Natural killer cell (primary cell): ENCODE results near the gene GPR26. TPM values are rescaled to one million over a fixed set of nuclear protein-coding genes. Genes with fewer than 3 reads are reported as not detected.

Experiments
- ATAC-seq, 3 donors: fragments of 150-1000 bp in 2 of 3; fragments of 200-7000 bp in 1 of 3; cut with Tn5 transposase; 1 replicate in 1 of 3; 2 replicates in 2 of 3; pipeline ENCODE4 v1.10.0; 2021; ENCODE audit warnings: mild to moderate bottlenecking in 2 of 3, moderate library complexity in 2 of 3
- DNase-seq, 2 donors: peaks; one replicate each; pipeline versions ENCODE4 v3.0.0 to v3.0.0-alpha.2; 2013 to 2021; ENCODE audit warnings: mixed read lengths in 1 of 2
- H3K27ac ChIP-seq: one replicate; pipeline ENCODE4 v1.5.1; 2013; ENCODE audit warnings: mild to moderate bottlenecking, low read length
- H3K27me3 ChIP-seq: one replicate; pipeline ENCODE4 v1.6.1; 2013; ENCODE audit warnings: low read length; ENCODE audit not compliant: control insufficient read depth, insufficient read depth
- H3K36me3 ChIP-seq: one replicate; pipeline ENCODE4 v1.6.1; 2013; ENCODE audit warnings: low read length; ENCODE audit not compliant: control insufficient read depth, insufficient read depth
- H3K4me1 ChIP-seq: one replicate; pipeline ENCODE4 v1.6.1; 2013; ENCODE audit warnings: low read length; ENCODE audit not compliant: control insufficient read depth, insufficient read depth
- H3K4me3 ChIP-seq: one replicate; pipeline ENCODE4 v1.5.1; 2013; ENCODE audit warnings: low read length
- H3K9me3 ChIP-seq: one replicate; pipeline ENCODE4 v1.6.1; 2013; ENCODE audit warnings: low read length; ENCODE audit not compliant: control insufficient read depth, insufficient read depth
- H3K27ac Mint-ChIP-seq, 2 donors: one replicate each; pipeline ENCODE4 v1.8.0; 2022; ENCODE audit warnings: mild to moderate bottlenecking in 2 of 2, mixed read lengths in 2 of 2, moderate library complexity in 1 of 2
- H3K27me3 Mint-ChIP-seq, 2 donors: one replicate each; pipeline ENCODE4 v1.8.0; 2022; ENCODE audit warnings: low read depth in 2 of 2, mixed read lengths in 2 of 2
- H3K36me3 Mint-ChIP-seq: one replicate; pipeline ENCODE4 v1.8.0; 2022; ENCODE audit warnings: mixed read lengths
- H3K4me1 Mint-ChIP-seq, 2 donors: one replicate each; pipeline ENCODE4 v1.8.0; 2022; ENCODE audit warnings: mixed read lengths in 2 of 2
- H3K4me3 Mint-ChIP-seq: one replicate; pipeline ENCODE4 v1.8.0; 2022; ENCODE audit warnings: mild to moderate bottlenecking, moderate library complexity, mixed read lengths
- H3K9me3 Mint-ChIP-seq, 2 donors: one replicate each; pipeline ENCODE4 v1.8.0; 2022; ENCODE audit warnings: mixed read lengths in 2 of 2
- WGBS: methylation state at CpG from one replicate; pipeline ENCODE4 v1.1.7; 2013; ENCODE audit warnings: missing lambda C conversion rate; ENCODE audit not compliant: insufficient coverage; 5-methylcytosine and 5-hydroxymethylcytosine counted together
- intact Hi-C: fragments of 100-400 bp; cut with micrococcal nuclease; formaldehyde crosslinking; loops from one replicate; pipeline ENCODE4 v1.14.2; 2022
- total RNA-seq, 4 donors: library from RNA; stranded (reverse); fragments of 120-200 nt in 1 of 4; gene quantifications; one replicate each; pipeline versions ENCODE4 v1.2.3 to v1.2.4, GENCODE V29; 2013 to 2022
- TF ChIP-seq, protein P1 (sequence below): fragments of 200-600 bp; IDR thresholded peaks from one replicate; pipeline ENCODE4 v1.8.0; 2022; ENCODE audit warnings: antibody characterized with exemption

The GPR26 gene
- total RNA-seq, 3 donors from 2014 or later (not counting 1 experiment from before 2014, with no cell fraction given), result not detected

DNA sequence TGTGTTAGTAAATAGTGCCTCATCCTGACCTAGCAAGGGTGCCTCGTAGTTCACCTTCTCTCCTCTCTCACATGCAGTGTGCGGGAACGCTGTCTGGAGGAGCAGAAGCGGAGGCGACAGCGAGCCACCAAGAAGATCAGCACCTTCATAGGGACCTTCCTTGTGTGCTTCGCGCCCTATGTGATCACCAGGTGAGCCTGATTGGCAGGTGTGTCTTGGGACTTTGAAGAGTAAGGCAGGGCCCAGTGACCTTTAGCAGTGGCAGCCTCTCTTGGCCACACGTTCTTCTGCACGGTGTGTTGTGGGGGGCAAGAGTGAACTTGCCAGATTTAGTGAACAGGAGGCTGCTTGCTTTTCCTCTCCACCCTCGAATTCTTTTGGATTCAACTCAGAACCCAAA, 8.6 kb downstream of the GPR26 start:
- no peaks in the 10 kb centered on the region for H3K9me3 Mint-ChIP-seq
- H3K27ac Mint-ChIP-seq, result no peak overlapping the region
- no peak overlapping the region for H3K27ac ChIP-seq
- intact Hi-C loops, result no loop called here
- 85% methylated on average over 10 of the region's 11 CpGs for WGBS
- no peak overlapping the region for H3K4me3 ChIP-seq
- no peak for ATAC-seq
- TF ChIP-seq, protein P1, sequence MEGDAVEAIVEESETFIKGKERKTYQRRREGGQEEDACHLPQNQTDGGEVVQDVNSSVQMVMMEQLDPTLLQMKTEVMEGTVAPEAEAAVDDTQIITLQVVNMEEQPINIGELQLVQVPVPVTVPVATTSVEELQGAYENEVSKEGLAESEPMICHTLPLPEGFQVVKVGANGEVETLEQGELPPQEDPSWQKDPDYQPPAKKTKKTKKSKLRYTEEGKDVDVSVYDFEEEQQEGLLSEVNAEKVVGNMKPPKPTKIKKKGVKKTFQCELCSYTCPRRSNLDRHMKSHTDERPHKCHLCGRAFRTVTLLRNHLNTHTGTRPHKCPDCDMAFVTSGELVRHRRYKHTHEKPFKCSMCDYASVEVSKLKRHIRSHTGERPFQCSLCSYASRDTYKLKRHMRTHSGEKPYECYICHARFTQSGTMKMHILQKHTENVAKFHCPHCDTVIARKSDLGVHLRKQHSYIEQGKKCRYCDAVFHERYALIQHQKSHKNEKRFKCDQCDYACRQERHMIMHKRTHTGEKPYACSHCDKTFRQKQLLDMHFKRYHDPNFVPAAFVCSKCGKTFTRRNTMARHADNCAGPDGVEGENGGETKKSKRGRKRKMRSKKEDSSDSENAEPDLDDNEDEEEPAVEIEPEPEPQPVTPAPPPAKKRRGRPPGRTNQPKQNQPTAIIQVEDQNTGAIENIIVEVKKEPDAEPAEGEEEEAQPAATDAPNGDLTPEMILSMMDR, result no peak
- no peaks in the 10 kb centered on the region for H3K36me3 ChIP-seq
- no peaks in the 10 kb centered on the region for H3K9me3 ChIP-seq
- H3K27me3 ChIP-seq, result no peaks in the 10 kb centered on the region
- no peak for DNase-seq
- no peaks in the 10 kb centered on the region for H3K4me1 ChIP-seq
- H3K27me3 Mint-ChIP-seq, result peaks cover 0 to 6% of the 10 kb centered on the region in 2 donors
- no peak overlapping the region for H3K4me3 Mint-ChIP-seq
- no peaks in the 10 kb centered on the region for H3K4me1 Mint-ChIP-seq
- H3K36me3 Mint-ChIP-seq, result no peaks in the 10 kb centered on the region

DNA sequence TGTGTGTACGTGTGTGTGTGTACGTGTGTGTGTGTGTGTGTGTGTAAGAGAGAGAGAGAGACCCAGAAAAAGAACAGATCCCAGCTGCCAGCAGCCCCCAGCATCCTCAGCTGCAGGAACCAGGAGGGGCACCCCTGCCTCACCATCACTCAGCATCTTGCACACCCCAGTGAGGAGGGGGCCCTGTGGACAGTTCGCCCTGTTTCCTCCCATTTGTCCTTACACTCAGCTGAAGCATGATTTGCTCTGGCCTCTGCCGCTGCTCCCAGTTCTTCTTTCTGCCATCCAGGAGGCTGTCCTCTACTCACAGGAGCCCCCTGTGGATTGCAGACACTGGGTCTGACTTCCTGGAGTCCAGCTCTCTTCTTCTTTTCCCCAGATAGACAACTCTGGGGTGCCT, 9.7 kb downstream of the GPR26 start:
- Histone ChIP-seq H3K36me3 (no peaks in the 10 kb centered on the region), H3K27ac (no peak overlapping the region), H3K4me3 (no peak overlapping the region), H3K9me3 (no peaks in the 10 kb centered on the region), H3K4me1 (no peaks in the 10 kb centered on the region), H3K27me3 (no peaks in the 10 kb centered on the region)
- TF ChIP-seq, protein P1, result no peak
- H3K4me3 Mint-ChIP-seq, result no peak overlapping the region
- intact Hi-C loops, result no loop called here
- 44% methylated on average over 4 of the region's 4 CpGs for WGBS
- ATAC-seq (no peak), DNase-seq (no peak)
- peaks cover 0 to 6% of the 10 kb centered on the region in 2 donors for H3K27me3 Mint-ChIP-seq
- no peaks in the 10 kb centered on the region for H3K36me3 Mint-ChIP-seq
- H3K9me3 Mint-ChIP-seq, result no peaks in the 10 kb centered on the region
- no peak overlapping the region for H3K27ac Mint-ChIP-seq
- no peaks in the 10 kb centered on the region for H3K4me1 Mint-ChIP-seq

DNA sequence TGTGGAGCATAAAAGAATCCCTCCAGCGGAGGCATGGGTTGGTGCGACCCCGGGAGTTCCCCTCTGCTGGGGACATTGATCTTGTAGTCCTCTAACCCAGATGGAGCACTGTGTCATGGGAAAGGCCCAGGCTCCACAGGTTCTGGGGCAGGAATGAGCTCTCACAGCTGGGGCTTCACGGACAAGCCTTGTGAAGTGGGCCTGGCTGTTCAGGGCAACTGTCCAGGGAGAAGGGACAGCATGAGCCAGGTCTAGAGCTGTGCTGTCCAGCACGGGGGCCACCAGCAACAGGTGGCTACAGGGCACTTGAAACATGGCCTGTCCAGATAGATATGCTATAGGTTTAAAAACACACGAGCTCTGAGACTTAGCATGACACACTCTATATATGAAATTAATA, 11.4 kb downstream of the GPR26 start:
- ATAC-seq (no peak), DNase-seq (no peak)
- H3K4me1 Mint-ChIP-seq, result no peaks in the 10 kb centered on the region
- H3K36me3 Mint-ChIP-seq, result no peaks in the 10 kb centered on the region
- Histone ChIP-seq H3K27me3 (no peaks in the 10 kb centered on the region), H3K4me3 (no peak overlapping the region), H3K27ac (no peak overlapping the region), H3K9me3 (no peaks in the 10 kb centered on the region), H3K36me3 (no peaks in the 10 kb centered on the region), H3K4me1 (no peaks in the 10 kb centered on the region)
- no peak overlapping the region for H3K4me3 Mint-ChIP-seq
- intact Hi-C loops, result no loop called here
- TF ChIP-seq, protein P1, result no peak
- no peaks in the 10 kb centered on the region for H3K9me3 Mint-ChIP-seq
- WGBS, result 76% methylated on average over 6 of the region's 6 CpGs
- peaks cover 0 to 6% of the 10 kb centered on the region in 2 donors for H3K27me3 Mint-ChIP-seq
- H3K27ac Mint-ChIP-seq, result no peak overlapping the region

DNA sequence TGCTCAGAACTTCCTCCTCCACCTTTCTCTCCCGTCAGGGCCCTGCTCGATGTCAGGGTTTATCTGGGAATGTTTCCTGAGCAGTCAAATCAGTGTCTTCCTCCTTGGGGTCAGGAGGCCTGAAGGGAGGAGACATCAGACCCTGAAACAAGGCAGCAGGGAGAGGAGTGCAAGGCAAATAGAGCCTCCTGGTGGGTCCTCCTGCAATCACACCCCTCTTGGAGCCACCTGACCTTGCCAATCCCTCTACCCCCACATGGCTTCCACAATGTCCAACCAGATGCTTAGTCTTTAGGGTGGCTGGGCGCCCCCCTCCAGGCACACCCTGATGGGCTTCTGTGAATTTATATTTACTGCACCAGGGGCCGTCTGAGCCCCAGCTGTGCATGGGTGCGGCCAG, 12.2 kb downstream of the GPR26 start:
- no peak for DNase-seq
- ATAC-seq, result no peak
- H3K27me3 ChIP-seq, result no peaks in the 10 kb centered on the region

More for the DNA sequence above, 12.2 kb downstream of the GPR26 start:
- H3K4me1 ChIP-seq, result no peaks in the 10 kb centered on the region
- Mint-ChIP-seq H3K27ac (no peak overlapping the region), H3K9me3 (no peaks in the 10 kb centered on the region), H3K4me1 (no peaks in the 10 kb centered on the region), H3K36me3 (no peaks in the 10 kb centered on the region), H3K27me3 (peaks cover 0 to 9% of the 10 kb centered on the region in 2 donors), H3K4me3 (no peak overlapping the region)
- no peak overlapping the region for H3K4me3 ChIP-seq
- TF ChIP-seq, protein P1, result no peak
- WGBS, result 64% methylated on average over 5 of the region's 5 CpGs
- H3K36me3 ChIP-seq, result no peaks in the 10 kb centered on the region
- intact Hi-C loops, result no loop called here
- H3K27ac ChIP-seq, result no peak overlapping the region
- H3K9me3 ChIP-seq, result no peaks in the 10 kb centered on the region
